HFFc6 (cell line): Measurements from ENCODE around the gene USP44. TPM values are rescaled to one million over a fixed set of nuclear protein-coding genes. Genes with fewer than 3 reads are reported as not detected.
A peak's percentile ranks its signal among the peaks of the same experiment; 100 is the strongest.
"Not testable (repeated sequence)": the region's sequence is repeated elsewhere in the genome, so short reads cannot be mapped to it uniquely, and the experiment has no call there.

ENCODE experiments used
- DNase-seq: peaks from one replicate; pipeline ENCODE4 v3.0.0-alpha.2; 2018
- H3K27ac Mint-ChIP-seq: 2 replicates; pipeline ENCODE4 v1.8.0; 2020; ENCODE audit warnings: mild to moderate bottlenecking, mixed read lengths
- H3K27me3 Mint-ChIP-seq: 2 replicates; pipeline ENCODE4 v1.8.0; 2021; ENCODE audit warnings: mild to moderate bottlenecking, moderate library complexity, mixed read lengths; ENCODE audit not compliant: insufficient read depth
- H3K36me3 Mint-ChIP-seq: 2 replicates; pipeline ENCODE4 v1.8.0; 2021; ENCODE audit warnings: low read depth, mixed read lengths
- H3K4me1 Mint-ChIP-seq: 2 replicates; pipeline ENCODE4 v1.8.0; 2020; ENCODE audit warnings: low read depth, mixed read lengths
- H3K4me3 Mint-ChIP-seq: 2 replicates; pipeline ENCODE4 v1.8.0; 2020; ENCODE audit warnings: mild to moderate bottlenecking, moderate library complexity, mixed read lengths
- H3K9me3 Mint-ChIP-seq: 2 replicates; pipeline ENCODE4 v1.8.0; 2020; ENCODE audit warnings: mild to moderate bottlenecking, mixed read lengths
- CTCF ChIP-seq: fragments of 200-600 bp; sonication (generic); IDR thresholded peaks from 2 replicates; pipeline ENCODE4 v1.5.0; 2021; ENCODE audit warnings: antibody characterized with exemption, mild to moderate bottlenecking
- total RNA-seq, 6 experiments: library from RNA; stranded (reverse); fragmentation: NEBNext Ultra II Directional; extraction: Animal tissue kit (Norgen Biotek cat#: 25700); gene quantifications; 2 replicates in 1 of 6; 3 replicates in 5 of 6; pipeline ENCODE4 v1.2.3, GENCODE V29; 2021

USP44 gene
- total RNA-seq, 6 experiments from 2014 or later = not detected

- DNase-seq = no peak
- no peak for TF ChIP-seq CTCF
- Mint-ChIP-seq H3K4me1 (no peaks in the 10 kb centered on the region), H3K36me3 (peaks cover 51% of the 10 kb centered on the region), H3K4me3 (no peak overlapping the region), H3K9me3 (no peaks in the 10 kb centered on the region), H3K27me3 (no peaks in the 10 kb centered on the region), H3K27ac (no peak overlapping the region)
Measured at GRCh38 chr12:95497031-95497430, 54.2 kb downstream of the USP44 start.

- DNase-seq = no peak
- peaks cover 55% of the 10 kb centered on the region for H3K36me3 Mint-ChIP-seq
- H3K4me1 Mint-ChIP-seq = no peaks in the 10 kb centered on the region
- H3K9me3 Mint-ChIP-seq = no peaks in the 10 kb centered on the region
- no peak overlapping the region for H3K4me3 Mint-ChIP-seq
- no peak for TF ChIP-seq CTCF
- H3K27me3 Mint-ChIP-seq = no peaks in the 10 kb centered on the region
- H3K27ac Mint-ChIP-seq = no peak overlapping the region
Measured at GRCh38 chr12:95495433-95495832, 55.8 kb downstream of the USP44 start.

- Mint-ChIP-seq H3K36me3 (peaks cover 51% of the 10 kb centered on the region), H3K9me3 (no peaks in the 10 kb centered on the region), H3K27ac (no peak overlapping the region), H3K4me3 (no peak overlapping the region), H3K4me1 (no peaks in the 10 kb centered on the region), H3K27me3 (no peaks in the 10 kb centered on the region)
- no peak for TF ChIP-seq CTCF
- no peak for DNase-seq
Measured at GRCh38 chr12:95494888-95495287, 56.4 kb downstream of the USP44 start.

- TF ChIP-seq CTCF = no peak
- H3K27ac Mint-ChIP-seq = no peak overlapping the region
- H3K4me1 Mint-ChIP-seq = no peaks in the 10 kb centered on the region
- no peaks in the 10 kb centered on the region for H3K27me3 Mint-ChIP-seq
- DNase-seq = no peak
- H3K36me3 Mint-ChIP-seq = peaks cover 35% of the 10 kb centered on the region
- no peaks in the 10 kb centered on the region for H3K9me3 Mint-ChIP-seq
- no peak overlapping the region for H3K4me3 Mint-ChIP-seq
Measured at GRCh38 chr12:95492462-95492861, 58.8 kb downstream of the USP44 start.

DNA sequence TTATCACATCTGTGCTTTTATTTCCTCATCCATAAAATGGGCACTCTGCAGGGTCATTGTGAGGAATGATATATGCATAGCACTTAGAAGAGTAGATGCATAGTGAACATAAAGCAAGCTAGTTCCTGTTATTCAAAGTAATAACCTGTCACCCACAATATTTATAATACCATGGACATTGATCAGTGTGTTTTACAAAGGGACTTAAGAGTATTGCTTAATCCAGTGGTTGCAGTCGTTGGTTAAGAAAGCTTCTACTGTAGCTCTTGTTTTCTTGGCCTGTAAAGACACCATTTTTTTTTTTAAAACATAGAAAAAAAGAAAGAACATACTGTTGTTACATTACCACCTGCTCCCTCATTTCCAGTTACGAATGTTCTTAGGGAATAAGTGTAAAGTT lies 64.3 kb downstream of the USP44 start:
- Mint-ChIP-seq H3K4me1 (peaks cover 7% of the 10 kb centered on the region), H3K27me3 (no peaks in the 10 kb centered on the region), H3K27ac (no peak overlapping the region), H3K4me3 (no peak overlapping the region), H3K36me3 (peaks cover 19% of the 10 kb centered on the region), H3K9me3 (no peaks in the 10 kb centered on the region)
- DNase-seq = no peak
- TF ChIP-seq CTCF = no peak

GRCh38 chr12:95484524-95484923 lies 66.8 kb downstream of the USP44 start:
- no peaks in the 10 kb centered on the region for H3K27me3 Mint-ChIP-seq
- H3K36me3 Mint-ChIP-seq = peaks cover 17% of the 10 kb centered on the region
- no peak for TF ChIP-seq CTCF
- peaks cover 21% of the 10 kb centered on the region for H3K4me1 Mint-ChIP-seq
- peak overlapping the region; percentile 16; the same call in 1 of the 2 replicates for H3K27ac Mint-ChIP-seq
- DNase-seq = no peak
- no peaks in the 10 kb centered on the region for H3K9me3 Mint-ChIP-seq
- H3K4me3 Mint-ChIP-seq = no peak overlapping the region

DNA sequence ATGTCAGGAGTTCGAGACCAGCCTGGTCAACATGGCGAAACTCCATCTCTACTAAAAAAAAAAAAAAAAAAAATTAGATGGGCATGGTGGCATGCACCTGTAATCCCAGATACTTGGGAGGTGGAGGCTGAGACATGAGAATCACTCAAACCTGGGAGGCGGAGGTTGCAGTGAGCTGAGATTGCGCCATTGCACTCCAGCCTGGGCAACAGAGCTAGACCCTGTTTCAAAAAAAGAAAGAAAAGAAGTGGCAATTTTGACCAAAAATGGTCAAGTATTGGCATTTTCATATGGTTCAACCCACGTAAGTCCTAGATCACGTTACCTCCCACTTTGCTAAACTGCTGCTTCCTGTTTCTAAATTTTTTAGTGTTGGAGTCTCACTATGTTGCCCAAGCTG lies 68.7 kb downstream of the USP44 start:
- H3K36me3 Mint-ChIP-seq = peaks cover 30% of the 10 kb centered on the region
- H3K9me3 Mint-ChIP-seq, H3K4me3 Mint-ChIP-seq, DNase-seq, H3K27ac Mint-ChIP-seq, H3K27me3 Mint-ChIP-seq: not testable (repeated sequence)
- peaks cover 28% of the 10 kb centered on the region for H3K4me1 Mint-ChIP-seq
